ENCODE measurements around the gene PTGER2. TPM values are rescaled to one million over a fixed set of nuclear protein-coding genes. Genes with fewer than 3 reads are reported as not detected.

The PTGER2 gene
- total RNA-seq, 1 experiment from 2014 or later: 0.41 TPM

- Histone ChIP-seq H3K36me3 (ENCODE audit: control insufficient read depth, insufficient read depth, low read length) (no peaks in the 10 kb centered on the region), H3K9me3 (ENCODE audit: control insufficient read depth, insufficient read depth, low read depth, low read length) (no peaks in the 10 kb centered on the region), H3K27me3 (ENCODE audit: control insufficient read depth, insufficient read depth, low read length) (no peaks in the 10 kb centered on the region), H3K4me1 (ENCODE audit: control insufficient read depth, insufficient read depth, low read length) (no peaks in the 10 kb centered on the region), H3K4me3 (ENCODE audit: low read depth in 2 of 2, low read length in 2 of 2) (no peak overlapping the region), H3K27ac (ENCODE audit: low read length) (no peak overlapping the region)
- intact Hi-C loops (cut with micrococcal nuclease; ENCODE audit: unreplicated experiment) (no loop called here), in situ Hi-C loops (cut with HindIII; ENCODE audit: low pct_unique_long_range_greater_than_20kb, low sequenced_read_pairs) (no loop called here)
- ChIA-PET POLR2A (no interaction called here), CTCF (no interaction called here)
- no TSS peak for BruUV-seq (replicated peaks)
- DNase-seq (ENCODE audit: low read depth, low spot score) (no peak), ATAC-seq (no peak)
- no peak for TF ChIP-seq TCF7L2 (IDR thresholded peaks at IDR 0.05; ENCODE audit: low read depth, low read length)
These were observed 38.5 kb downstream of the PTGER2 start for GRCh38 chr14:52352569-52352968.

DNA sequence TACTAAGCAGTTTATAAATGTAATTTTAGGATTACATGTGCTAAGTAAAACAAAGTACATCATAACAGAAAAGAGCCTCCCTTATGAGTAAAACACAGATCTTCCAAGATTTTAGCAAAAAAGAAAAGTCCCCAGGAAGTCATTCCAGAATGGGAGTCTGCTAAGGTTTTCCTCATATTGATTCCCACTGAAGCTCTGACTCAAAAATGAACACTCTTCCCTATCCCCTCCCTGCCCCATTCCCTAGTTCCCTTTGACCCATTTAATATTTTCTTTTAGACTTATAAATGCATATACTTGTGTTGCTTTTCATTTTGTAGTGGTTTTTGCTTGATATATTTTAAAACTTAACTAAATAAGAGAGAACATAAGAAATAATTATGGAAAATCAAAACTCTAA, 40.1 kb downstream of the PTGER2 start:
- intact Hi-C loops (cut with micrococcal nuclease; ENCODE audit: unreplicated experiment) (no loop called here), in situ Hi-C loops (cut with HindIII; ENCODE audit: low pct_unique_long_range_greater_than_20kb, low sequenced_read_pairs) (no loop called here)
- Histone ChIP-seq H3K27ac (ENCODE audit: low read length) (no peak overlapping the region), H3K4me1 (ENCODE audit: control insufficient read depth, insufficient read depth, low read length) (no peaks in the 10 kb centered on the region), H3K9me3 (ENCODE audit: control insufficient read depth, insufficient read depth, low read depth, low read length) (no peaks in the 10 kb centered on the region), H3K27me3 (ENCODE audit: control insufficient read depth, insufficient read depth, low read length) (no peaks in the 10 kb centered on the region), H3K36me3 (ENCODE audit: control insufficient read depth, insufficient read depth, low read length) (no peaks in the 10 kb centered on the region), H3K4me3 (ENCODE audit: low read depth in 2 of 2, low read length in 2 of 2) (no peak overlapping the region)
- POLR2A ChIA-PET: no interaction called here
- no TSS peak for BruUV-seq (replicated peaks)
- CTCF ChIA-PET: no interaction called here
- TF ChIP-seq TCF7L2 (IDR thresholded peaks at IDR 0.05; ENCODE audit: low read depth, low read length) (no peak), CTCF (IDR thresholded peaks at IDR 0.05) (no peak), POLR2AphosphoS5 (IDR thresholded peaks at IDR 0.05; ENCODE audit: low read depth, low read length) (no peak), SIN3A (IDR thresholded peaks at IDR 0.05; ENCODE audit: borderline replicate concordance, insufficient read depth, low read depth, low read length) (no peak)
- TF ChIP-seq, protein P1, sequence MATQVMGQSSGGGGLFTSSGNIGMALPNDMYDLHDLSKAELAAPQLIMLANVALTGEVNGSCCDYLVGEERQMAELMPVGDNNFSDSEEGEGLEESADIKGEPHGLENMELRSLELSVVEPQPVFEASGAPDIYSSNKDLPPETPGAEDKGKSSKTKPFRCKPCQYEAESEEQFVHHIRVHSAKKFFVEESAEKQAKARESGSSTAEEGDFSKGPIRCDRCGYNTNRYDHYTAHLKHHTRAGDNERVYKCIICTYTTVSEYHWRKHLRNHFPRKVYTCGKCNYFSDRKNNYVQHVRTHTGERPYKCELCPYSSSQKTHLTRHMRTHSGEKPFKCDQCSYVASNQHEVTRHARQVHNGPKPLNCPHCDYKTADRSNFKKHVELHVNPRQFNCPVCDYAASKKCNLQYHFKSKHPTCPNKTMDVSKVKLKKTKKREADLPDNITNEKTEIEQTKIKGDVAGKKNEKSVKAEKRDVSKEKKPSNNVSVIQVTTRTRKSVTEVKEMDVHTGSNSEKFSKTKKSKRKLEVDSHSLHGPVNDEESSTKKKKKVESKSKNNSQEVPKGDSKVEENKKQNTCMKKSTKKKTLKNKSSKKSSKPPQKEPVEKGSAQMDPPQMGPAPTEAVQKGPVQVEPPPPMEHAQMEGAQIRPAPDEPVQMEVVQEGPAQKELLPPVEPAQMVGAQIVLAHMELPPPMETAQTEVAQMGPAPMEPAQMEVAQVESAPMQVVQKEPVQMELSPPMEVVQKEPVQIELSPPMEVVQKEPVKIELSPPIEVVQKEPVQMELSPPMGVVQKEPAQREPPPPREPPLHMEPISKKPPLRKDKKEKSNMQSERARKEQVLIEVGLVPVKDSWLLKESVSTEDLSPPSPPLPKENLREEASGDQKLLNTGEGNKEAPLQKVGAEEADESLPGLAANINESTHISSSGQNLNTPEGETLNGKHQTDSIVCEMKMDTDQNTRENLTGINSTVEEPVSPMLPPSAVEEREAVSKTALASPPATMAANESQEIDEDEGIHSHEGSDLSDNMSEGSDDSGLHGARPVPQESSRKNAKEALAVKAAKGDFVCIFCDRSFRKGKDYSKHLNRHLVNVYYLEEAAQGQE (IDR thresholded peaks at IDR 0.05; ENCODE audit: insufficient read depth in 1 of 2, low read depth in 2 of 2, low read length in 1 of 2): no peak
- ATAC-seq: no peak
- no peak for DNase-seq (ENCODE audit: low read depth, low spot score)

DNA sequence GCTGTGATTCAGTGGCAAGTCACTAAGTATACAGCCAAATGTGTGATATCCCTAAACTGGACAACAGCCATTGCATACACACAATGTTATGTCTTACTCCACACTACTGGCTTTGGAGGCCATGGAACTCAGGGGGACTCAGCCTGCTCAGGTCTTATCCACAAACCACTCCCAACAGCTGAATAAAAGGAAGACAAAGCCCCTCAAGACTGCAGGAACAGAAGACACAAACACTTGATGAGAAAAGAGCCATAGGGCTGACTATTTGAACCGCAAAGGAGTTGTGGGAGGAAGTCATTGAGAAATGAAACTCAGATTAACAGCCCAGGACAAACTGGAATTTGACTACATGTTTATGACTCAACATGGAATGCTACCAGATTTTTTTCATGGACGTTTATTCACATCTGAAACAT, 40.9 kb downstream of the PTGER2 start:
- H3K27ac ChIP-seq (ENCODE audit: low read length): no peak overlapping the region
- peak; percentile 79 for ATAC-seq
- H3K9me3 ChIP-seq (ENCODE audit: control insufficient read depth, insufficient read depth, low read depth, low read length): no peaks in the 10 kb centered on the region

More for the DNA sequence above, 40.9 kb downstream of the PTGER2 start:
- in situ Hi-C loops (cut with HindIII; ENCODE audit: low pct_unique_long_range_greater_than_20kb, low sequenced_read_pairs): no loop called here
- ChIA-PET CTCF (no interaction called here), POLR2A (no interaction called here)
- intact Hi-C loops (cut with micrococcal nuclease; ENCODE audit: unreplicated experiment): no loop called here
- DNase-seq (ENCODE audit: low read depth, low spot score): peak; percentile 73
- TF ChIP-seq CTCF (IDR thresholded peaks at IDR 0.05) (no peak), TCF7L2 (IDR thresholded peaks at IDR 0.05; ENCODE audit: low read depth, low read length) (no peak), SIN3A (IDR thresholded peaks at IDR 0.05; ENCODE audit: borderline replicate concordance, insufficient read depth, low read depth, low read length) (no peak), POLR2AphosphoS5 (IDR thresholded peaks at IDR 0.05; ENCODE audit: low read depth, low read length) (no peak)
- TF ChIP-seq, protein P1 (IDR thresholded peaks at IDR 0.05; ENCODE audit: insufficient read depth in 1 of 2, low read depth in 2 of 2, low read length in 1 of 2): no peak
- Histone ChIP-seq H3K4me3 (ENCODE audit: low read depth in 2 of 2, low read length in 2 of 2) (no peak overlapping the region), H3K4me1 (ENCODE audit: control insufficient read depth, insufficient read depth, low read length) (no peaks in the 10 kb centered on the region), H3K36me3 (ENCODE audit: control insufficient read depth, insufficient read depth, low read length) (no peaks in the 10 kb centered on the region), H3K27me3 (ENCODE audit: control insufficient read depth, insufficient read depth, low read length) (no peaks in the 10 kb centered on the region)
- no TSS peak for BruUV-seq (replicated peaks)
